ENCODE measurements around the gene ANXA9.

Gene ANXA9, protein sequence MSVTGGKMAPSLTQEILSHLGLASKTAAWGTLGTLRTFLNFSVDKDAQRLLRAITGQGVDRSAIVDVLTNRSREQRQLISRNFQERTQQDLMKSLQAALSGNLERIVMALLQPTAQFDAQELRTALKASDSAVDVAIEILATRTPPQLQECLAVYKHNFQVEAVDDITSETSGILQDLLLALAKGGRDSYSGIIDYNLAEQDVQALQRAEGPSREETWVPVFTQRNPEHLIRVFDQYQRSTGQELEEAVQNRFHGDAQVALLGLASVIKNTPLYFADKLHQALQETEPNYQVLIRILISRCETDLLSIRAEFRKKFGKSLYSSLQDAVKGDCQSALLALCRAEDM

DNA sequence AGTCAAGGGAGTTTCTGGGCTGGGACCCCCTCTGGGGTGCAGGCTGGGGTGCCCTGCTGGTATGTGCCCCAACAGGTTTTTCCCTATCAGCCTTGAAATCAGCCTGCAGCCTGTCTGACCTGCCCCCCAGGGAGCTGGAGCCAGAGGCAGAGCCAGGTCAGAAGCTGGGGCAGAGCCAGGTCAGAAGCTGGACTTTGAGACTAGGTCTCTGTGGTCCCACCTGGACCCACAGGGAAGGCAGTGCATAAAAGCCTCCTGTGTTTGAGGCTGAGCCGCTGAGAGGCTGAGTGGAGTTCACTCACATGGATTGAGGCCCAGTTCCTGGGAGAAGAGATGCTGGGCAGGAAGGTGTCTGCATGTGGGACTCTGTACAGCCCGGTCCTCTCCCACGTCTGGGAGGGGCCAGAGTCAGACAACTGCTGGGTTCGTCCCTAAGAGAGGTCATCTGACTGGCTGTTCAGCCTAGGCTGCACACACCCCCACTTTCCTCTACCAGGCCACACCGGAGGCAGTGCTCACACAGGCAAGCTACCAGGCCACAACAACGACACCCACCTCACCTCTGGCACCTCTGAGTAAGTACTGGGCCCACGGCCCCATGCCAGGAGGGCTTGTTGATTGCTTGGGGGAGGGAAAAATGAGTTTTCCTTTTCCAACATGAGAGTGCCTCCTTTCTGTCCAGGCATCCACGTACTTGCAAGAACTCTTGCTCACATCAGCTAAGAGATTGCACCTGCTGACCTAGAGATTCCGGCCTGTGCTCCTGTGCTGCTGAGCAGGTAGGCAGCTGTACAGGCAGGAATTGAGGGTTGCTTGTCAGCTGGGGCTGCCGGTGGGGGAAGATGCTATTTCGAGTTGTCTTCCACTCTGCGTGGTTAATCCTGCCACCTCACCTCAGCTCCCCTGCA, at the start of gene ANXA9:
Gene ANXA9, plus strand, starts transcription at position 488 of the 908 bp plus-strand sequence. CDS start 814 bp downstream, outside the sequence.
- DNase-seq: no peak

DNA sequence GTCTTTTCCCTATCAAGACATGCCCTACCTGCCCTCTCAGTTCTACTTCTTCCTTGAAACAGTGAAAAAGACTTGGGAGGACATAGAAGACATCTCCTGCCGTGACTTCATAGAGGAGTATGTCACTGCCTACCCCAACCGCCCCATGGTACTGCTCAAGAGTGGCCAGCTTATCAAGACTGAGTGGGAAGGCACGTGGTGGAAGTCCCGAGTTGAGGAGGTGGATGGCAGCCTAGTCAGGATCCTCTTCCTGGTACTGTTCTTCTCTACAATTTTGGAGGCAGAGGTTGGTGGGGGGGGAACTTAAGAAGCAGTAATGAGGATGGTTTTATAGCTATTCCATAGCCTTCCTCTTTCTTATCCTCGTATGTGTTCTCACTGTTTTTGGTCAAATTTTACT, 37.2 kb upstream of the ANXA9 start:
- no peak for DNase-seq

DNA sequence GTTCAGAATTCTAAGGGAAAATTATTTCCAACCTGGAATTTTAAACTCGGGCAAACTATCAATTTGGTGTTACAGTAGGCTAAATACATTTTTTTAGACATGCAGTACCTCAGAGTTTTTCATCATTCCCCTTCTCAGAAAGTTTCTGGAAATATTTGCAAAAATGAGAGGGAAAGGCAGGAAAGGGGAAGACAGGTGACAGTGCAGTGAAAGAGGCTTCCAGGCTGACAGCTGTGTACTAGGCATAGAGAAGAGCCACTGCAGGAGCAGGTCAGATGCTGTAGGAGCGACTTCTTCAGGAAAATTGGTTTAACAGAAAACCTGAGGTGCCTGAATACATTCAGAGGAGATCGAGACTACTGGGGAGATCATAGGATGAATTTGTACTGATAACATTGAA, 27.4 kb upstream of the ANXA9 start:
- no peak for DNase-seq

DNA sequence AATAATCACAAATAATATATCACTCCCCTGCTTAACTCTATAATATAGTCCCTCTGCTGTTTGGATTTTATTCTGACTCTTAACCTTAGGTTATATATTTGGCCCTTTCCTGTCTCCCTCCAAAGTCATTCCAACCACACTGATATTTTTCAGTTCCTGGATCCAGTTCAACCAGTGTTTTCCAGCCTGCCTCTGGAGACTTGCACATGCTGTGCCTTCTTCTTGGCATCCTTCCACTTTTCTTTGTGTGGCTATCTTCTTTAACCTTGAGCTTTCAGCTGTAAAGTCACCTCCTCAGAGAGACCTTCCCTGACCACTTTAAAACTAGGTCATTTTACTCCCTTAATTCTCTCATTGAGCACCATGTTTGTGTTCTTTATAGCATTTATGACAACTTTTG, 26.8 kb upstream of the ANXA9 start:
- no peak for DNase-seq

DNA sequence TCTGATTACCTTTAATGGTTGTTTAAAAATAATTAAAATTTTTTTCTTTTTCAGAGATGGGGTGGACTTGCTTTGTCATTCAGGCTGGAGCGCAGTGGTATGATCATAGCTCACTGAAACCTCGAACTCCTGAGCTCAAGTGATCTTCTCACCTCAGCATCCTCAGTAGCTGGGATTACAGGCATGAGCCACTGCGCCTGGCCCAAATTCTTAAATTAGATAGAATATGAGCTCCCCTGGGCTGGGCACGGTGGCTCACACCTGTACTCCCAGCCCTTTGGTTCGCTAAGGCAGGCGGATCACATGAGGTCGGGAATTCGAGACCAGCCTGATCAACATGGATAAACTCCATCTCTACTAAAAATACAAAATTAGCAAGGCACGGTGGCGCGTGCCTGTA, 24.4 kb upstream of the ANXA9 start:
- no peak for DNase-seq

DNA sequence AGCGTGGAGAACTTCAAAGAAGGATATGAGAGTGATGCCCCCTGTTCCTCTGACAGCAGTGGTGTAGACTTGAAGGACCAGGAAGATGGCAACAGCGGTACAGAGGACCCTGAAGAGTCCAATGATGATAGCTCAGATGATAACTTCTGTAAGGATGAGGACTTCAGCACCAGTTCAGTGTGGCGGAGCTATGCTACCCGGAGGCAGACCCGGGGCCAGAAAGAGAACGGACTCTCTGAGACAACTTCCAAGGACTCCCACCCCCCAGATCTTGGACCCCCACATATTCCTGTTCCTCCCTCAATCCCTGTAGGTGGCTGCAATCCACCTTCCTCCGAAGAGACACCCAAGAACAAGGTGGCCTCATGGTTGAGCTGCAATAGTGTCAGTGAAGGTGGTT, 21.4 kb upstream of the ANXA9 start:
- DNase-seq: no peak

DNA sequence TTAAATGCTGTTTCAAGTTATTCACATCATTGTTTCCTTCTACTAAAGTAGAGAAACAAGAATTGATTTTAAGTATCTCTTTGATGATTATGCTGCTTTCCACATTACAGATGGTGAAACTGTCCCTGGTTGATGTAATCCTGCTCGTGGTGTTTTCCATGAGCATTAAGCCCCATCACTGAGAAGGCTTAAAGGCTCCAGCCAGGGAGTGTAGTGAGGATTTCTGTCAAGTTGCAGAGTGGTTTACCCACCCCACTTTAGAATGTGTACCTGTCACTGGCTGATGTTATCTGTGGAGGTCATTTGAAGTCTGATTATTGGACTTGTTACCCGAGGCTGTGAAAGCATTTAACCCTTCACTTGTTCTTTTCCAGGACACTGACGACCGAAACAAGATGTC, 20.3 kb upstream of the ANXA9 start:
- no peak for DNase-seq

DNA sequence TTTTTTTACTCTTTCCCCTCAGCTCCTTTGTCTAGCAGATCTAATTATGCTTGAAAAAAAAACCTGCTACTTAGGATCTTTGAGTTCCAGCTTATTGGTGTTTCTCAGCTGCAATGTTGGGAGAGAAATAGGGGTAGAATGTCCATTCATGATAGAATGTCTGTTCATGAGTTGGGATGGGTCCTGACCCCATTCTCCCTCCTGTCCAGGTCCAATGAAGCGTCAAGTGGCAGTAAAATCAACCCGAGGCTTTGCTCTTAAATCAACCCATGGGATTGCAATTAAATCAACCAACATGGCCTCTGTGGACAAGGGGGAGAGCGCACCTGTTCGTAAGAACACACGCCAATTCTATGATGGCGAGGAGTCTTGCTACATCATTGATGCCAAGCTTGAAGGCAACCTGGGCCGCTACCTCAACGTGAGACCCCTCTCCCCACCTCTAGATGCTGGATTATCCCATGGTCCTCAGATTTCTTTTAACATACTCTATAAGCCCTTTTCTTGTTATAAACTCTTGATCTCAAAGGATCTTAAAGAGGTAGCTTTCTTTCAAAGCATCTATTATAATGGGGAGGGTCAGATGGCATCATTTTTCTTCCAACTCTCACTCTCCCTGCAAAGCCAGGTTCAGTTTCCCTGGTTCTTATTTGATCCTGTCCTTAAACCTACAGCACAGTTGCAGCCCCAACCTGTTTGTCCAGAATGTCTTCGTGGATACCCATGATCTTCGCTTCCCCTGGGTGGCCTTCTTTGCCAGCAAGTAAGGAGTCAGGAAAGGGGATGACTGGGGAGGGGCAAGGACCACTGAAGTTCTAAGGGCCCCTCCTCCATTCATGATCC, 18.6 kb upstream of the ANXA9 start:
- DNase-seq: no peak

DNA sequence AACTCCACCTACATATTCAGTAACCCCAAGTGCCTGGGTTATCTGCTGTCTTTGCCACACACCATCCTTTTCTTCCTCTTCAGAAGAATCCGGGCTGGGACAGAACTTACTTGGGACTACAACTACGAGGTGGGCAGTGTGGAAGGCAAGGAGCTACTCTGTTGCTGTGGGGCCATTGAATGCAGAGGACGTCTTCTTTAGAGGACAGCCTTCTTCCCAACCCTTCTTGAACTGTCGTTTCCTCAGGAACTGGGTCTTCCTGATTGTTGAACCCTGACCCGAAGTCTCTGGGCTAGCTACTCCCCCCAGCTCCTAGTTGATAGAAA, 18.0 kb upstream of the ANXA9 start:
- no peak for DNase-seq

DNA sequence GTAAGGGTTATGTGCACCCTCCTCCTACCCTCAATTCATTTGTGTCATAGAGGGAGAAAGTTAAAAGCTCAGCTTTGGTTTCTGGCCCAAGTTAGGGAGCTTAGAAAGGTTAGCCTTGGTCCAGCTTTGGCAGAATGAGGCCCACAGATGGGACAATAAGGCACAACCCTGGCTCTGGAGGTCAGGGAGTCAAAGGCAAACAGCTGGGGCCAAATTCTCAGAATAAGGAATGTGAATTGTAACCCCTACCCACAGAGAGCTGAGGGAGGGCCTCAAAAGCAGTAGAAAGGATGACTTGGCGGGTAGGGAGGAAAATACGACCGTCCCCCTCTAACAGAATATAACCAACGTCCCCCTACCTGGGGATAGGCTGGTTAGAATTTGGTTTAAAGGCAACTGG, 16.5 kb upstream of the ANXA9 start:
- DNase-seq: no peak

DNA sequence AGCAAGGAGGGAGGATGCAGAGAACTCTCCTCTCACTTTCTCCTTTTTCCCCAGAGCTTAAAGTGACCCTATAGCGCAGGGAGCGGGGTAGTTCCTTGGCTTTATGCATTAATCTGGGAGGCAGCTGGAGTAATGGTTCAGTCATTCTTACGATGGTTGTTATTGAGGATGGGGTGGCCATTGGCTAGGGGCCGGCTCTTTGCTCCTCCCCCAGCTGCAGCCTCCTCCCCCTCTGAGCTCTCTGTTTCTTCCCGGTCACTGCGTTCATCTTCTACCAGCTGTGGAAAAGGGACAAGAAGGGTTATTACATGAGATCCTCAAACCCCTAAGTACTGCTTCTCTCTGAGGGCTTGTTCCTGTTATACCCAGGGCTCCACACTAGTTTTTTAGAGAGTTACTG, 16.1 kb upstream of the ANXA9 start:
- DNase-seq: no peak

DNA sequence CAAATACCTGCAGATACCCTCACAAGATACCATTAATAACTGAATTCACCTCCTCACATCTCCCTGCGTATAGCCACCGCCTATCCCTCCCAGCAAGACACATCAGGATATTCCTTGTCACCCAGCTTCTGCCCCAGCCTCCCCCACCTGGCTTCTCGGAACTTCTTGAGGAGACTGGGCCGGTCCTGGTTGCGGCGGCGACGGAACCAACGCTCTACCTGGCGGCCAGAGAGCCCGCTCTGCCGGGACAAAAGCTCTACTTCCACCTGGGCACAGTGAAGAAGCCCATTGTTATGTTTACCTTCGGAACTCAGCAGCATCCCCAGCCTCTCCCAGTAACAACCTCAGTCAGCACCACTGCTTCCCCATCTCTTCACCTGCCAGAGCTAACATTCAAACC, 14.2 kb upstream of the ANXA9 start:
- DNase-seq: no peak

DNA sequence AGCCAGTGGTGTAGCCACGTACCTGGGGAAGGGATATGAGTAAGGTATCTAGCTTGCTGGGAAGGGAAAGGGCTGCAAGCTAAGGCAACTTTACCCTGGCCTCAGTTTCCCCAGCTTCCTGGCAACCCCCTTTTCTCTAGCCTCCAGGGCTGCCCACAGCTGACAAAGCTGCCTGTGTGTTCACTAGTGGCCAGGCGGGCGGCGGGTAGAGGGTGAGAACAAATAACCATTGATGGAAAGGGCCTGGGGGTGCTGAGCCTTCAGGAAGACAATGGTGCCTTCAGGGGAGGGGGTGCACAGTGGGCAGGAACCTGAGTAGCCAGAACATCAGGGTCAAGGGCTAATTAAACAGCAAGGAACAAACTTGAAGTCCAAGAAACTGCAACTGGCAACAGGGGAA, 13.6 kb upstream of the ANXA9 start:
- DNase-seq: no peak

DNA sequence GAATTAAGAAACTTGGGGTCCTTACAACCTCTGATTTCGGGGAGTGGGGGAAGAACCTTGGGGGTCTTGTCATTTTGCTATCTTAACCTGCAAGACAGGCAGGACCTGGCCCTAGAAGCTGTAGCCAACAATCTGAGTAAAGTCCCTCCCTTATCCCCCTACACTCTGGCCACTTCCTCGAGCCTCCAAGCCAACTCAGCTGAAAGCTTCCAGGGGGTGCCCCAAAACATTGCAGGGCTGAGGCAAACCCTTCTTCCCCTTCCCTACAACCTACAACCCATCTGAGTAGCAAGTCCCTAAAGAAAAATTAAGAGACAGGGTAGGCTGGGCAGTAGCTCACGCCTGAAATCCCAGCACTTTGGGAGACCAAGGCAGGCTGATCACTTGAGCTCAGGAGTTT, 12.5 kb upstream of the ANXA9 start:
- DNase-seq: no peak

DNA sequence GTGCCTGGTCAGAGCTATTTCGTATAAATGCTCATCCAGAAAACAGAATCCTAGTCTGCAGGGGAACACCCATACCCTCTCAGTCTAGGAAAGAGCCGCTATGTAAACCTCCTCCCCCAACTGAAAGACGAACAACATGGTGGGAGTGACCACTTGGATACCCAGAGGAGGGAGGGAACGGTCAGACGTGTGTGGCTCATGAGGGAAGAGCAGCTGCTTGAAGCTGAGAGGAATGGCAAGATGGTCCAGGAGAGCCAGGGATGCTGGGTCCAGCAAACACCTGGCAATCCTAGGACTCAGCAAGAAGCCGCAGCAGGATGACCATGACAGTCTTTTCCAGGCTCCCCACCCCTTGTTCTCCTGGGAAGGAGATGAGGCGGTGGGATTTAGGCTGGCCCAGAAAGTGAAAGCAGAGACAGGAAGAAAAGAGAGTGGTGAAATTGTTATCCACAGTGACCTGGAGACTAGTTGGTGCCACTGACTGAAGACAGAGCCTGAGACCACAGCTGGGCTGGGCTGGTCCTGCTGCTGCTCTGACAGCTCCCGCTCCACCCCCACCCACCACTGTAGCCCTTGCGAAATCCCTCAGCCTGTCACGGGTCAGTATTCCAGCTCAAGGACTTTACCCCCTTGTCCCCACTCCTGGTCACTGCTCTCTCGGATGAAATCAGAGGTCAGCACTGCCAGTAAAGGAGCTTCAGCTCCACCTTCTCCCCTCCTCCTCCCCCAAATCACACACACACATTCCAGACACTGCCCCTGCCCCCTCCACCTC, 11.1 kb upstream of the ANXA9 start:
- no peak for DNase-seq

DNA sequence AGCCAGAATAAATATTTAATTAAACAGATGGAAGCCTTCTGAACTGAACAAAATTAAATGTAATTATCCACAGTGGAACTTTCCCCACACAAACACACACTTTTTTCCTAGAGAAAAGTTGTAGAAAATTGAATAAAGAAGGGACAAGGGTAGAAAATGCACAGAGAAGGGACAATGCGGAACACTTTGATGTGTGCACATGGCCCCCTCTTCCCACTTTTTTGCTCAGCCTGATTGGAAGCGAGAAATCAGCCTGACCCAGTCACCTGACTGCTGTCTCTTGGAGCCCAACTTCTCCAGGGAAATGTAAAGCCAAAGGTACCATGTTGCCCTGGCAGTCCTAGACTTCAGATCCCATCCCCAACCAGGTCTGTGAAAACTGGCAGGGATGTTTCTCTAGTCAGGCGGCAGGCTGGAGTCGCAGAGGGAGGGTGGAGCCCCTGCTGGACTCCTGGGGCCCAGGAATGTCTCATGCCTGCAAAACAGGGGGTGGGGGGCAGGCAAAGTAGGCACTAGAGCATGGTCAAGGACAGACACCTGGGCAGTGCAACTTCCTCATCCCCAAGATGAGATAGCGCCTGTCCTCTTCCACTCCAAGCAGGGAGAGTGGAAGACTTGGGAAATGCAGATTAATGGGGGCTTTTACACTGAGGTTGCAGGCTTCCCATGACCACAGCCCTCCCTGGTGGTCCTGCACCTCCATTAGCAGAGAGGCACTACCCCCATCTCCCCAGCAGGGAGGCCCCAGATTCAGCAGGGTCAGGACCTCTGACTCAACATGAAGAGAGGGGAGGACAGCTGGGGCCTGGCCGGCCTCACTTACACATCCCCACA, 10.3 kb upstream of the ANXA9 start:
- DNase-seq: no peak

DNA sequence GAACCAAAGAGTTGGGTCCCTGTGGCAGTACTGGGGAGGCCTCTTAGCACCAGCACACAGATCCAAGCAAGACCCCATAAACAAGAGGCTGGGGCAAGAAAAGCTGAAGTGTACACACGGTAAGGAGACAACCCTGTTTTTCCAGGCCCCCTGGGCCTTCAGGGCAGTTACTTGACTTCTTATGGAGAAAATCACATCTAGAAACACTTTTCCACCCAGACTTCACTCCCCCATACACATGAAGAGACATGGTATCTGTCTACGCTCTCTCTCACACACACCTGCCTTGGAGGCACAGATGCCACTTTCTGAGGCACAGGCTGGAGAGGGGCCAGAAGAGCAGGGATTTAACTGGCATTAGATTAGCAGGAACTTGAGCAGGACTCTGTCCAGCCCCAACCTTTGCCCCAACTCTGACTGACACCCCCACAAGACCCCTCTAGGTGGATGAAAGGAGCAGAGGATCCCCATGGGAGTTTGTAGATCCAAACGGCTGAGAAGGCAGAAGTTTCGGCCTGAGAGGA, 9.6 kb upstream of the ANXA9 start:
- no peak for DNase-seq

DNA sequence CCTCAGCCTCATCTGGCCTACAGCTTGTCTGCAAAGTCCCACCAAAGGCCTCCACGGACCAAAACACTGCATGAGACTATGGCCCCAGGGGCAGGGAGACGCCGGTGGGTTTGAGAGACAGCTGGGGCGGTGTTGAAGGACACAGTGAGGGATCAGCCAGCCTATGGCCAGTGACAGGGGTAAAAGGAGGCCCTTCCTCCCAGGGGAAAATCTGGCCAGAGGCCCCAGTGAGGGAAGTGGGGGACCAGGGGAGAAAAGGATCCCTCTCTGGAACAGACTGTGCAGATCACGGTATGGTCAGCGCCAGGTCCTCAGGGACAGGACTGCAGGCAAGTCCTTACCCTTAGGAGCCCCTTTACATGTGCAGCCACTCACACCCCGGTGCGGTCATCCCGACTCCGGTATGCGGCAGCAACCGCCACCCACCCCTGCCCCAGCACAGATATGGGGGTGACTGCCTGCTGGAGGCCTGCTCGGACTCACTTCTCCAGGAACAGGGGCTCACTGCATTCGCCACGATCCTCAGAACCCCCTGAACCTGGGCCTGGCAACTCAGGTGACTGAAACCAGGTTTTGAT, 8.7 kb upstream of the ANXA9 start:
- no peak for DNase-seq

DNA sequence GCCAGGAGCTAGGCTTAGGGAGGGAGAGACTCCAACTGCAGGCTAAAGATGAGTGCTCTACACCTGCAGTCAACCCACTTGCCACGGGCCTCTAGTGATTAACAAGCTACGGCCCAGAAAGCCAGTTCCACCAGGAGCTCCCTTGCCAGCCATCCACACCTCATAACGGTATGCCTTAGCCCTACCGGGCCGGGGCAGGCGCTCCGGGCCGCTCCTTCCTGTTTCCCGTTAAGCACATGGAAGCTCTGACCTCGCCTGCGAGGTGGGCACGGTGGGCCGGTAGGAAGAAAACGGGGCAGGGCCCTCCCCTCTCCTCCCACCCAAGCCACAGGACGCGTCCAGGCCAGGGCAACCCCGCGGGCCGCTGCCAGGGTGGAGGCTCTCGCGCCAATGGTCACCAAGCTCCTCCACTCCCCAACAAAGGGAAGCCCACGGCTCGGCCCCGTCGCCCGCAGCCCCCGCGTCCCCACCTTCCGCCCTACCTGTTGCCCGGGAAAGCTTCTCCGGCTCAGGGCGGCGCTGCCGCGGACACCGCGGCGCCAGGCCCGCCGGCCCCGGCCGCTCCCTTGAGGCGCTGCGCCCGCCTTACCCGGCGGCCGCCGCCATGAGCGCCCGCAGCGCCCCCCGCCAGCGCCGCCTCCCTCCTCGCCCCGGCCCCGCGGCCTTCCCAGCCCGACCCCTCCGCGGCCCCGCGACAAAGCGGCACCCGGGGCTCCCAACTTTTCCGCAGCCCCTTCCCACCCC, 8.1 kb upstream of the ANXA9 start:
- DNase-seq: peak; percentile 18
